NCI-H82 treated with DMSO at 0.1 percent for 48 hours (cell line): ENCODE data around the gene POU3F1.
A peak's percentile ranks its signal among the peaks of the same experiment; 100 is the strongest.
"Not testable (repeated sequence)": the region's sequence is repeated elsewhere in the genome, so short reads cannot be mapped to it uniquely, and the experiment has no call there.

Experiments
- DNase-seq: peaks from one replicate; lab custom pipeline; 2025; ENCODE audit not compliant: unreplicated experiment; lab: John Stamatoyannopoulos, UW

POU3F1 gene

GRCh38 chr1:38050397-38051078 is 3.9 kb upstream of the POU3F1 start:
- DNase-seq: no peak

GRCh38 chr1:38047603-38048141 is 1.1 kb upstream of the POU3F1 start:
- DNase-seq: no peak

GRCh38 chr1:38046884-38047602 is 450 bp upstream of the POU3F1 start:
- peak; percentile 75 for DNase-seq

GRCh38 chr1:38045401-38046332 is 926 bp downstream of the POU3F1 start:
- no peak for DNase-seq

- DNase-seq: no peak
Measured at GRCh38 chr1:38044221-38045215, 2.1 kb downstream of the POU3F1 start.

- DNase-seq: no peak
Measured at GRCh38 chr1:38043036-38043747, 3.4 kb downstream of the POU3F1 start.

- DNase-seq: no peak
Measured at GRCh38 chr1:38041936-38042834, 4.4 kb downstream of the POU3F1 start.

GRCh38 chr1:38039331-38040088 is 7.1 kb downstream of the POU3F1 start:
- DNase-seq: no peak

GRCh38 chr1:38038861-38039260 is 7.7 kb downstream of the POU3F1 start:
- no peak for DNase-seq

- no peak for DNase-seq
Measured at GRCh38 chr1:38037221-38037939, 9.2 kb downstream of the POU3F1 start.

GRCh38 chr1:38034871-38035270 is 11.7 kb downstream of the POU3F1 start:
- no peak for DNase-seq

- DNase-seq: not testable (repeated sequence)
Measured at GRCh38 chr1:38032992-38033391, 13.6 kb downstream of the POU3F1 start.

GRCh38 chr1:38031513-38031866 is 15.1 kb downstream of the POU3F1 start:
- DNase-seq: no peak

GRCh38 chr1:38030596-38031512 is 15.7 kb downstream of the POU3F1 start:
- no peak for DNase-seq

GRCh38 chr1:38029685-38030511 is 16.7 kb downstream of the POU3F1 start:
- peak; percentile 78 for DNase-seq
